NT2/D1 (cell line): Measurements from ENCODE around the gene KCNH1.
"Not testable (repeated sequence)": the region's sequence is repeated elsewhere in the genome, so short reads cannot be mapped to it uniquely, and the experiment has no call there.

Experiments
- DNase-seq: peaks from one replicate; pipeline ENCODE4 v3.0.0-alpha.2; 2011; ENCODE audit warnings: low read depth, low spot score
- H3K27me3 ChIP-seq: 2 replicates; pipeline ENCODE4 v1.6.0; 2011; ENCODE audit warnings: mild to moderate bottlenecking; ENCODE audit not compliant: insufficient read length, insufficient read depth
- H3K36me3 ChIP-seq: 2 replicates; pipeline ENCODE4 v1.6.1; 2011; ENCODE audit warnings: mild to moderate bottlenecking, low read length, mixed read lengths; ENCODE audit not compliant: insufficient read depth, insufficient read length
- H3K4me1 ChIP-seq: 2 replicates; pipeline ENCODE4 v1.5.1; 2011; ENCODE audit not compliant: insufficient read depth, insufficient read length
- H3K4me3 ChIP-seq: 2 replicates; pipeline ENCODE4 v1.5.1; 2011; ENCODE audit warnings: low read depth; ENCODE audit not compliant: insufficient read length
- H3K9ac ChIP-seq: 2 replicates; pipeline ENCODE4 v1.6.0; 2011; ENCODE audit warnings: low read depth; ENCODE audit not compliant: insufficient read length
- H3K9me3 ChIP-seq: 2 replicates; pipeline ENCODE4 v1.5.1; 2011; ENCODE audit warnings: mild to moderate bottlenecking, low read length; ENCODE audit not compliant: insufficient read depth
- SUZ12 ChIP-seq: IDR thresholded peaks from 2 replicates; pipeline ENCODE4 v1.6.1; 2011; ENCODE audit not compliant: insufficient read length, insufficient read depth; ENCODE audit errors: extremely low read depth
- YY1 ChIP-seq: IDR thresholded peaks from 2 replicates; pipeline ENCODE4 v1.6.1; 2011; ENCODE audit not compliant: insufficient read length, insufficient read depth
- ZNF274 ChIP-seq: IDR thresholded peaks from 2 replicates; pipeline ENCODE4 v1.6.1; 2011; ENCODE audit warnings: mild to moderate bottlenecking, low read depth, low read length

The KCNH1 gene

DNA sequence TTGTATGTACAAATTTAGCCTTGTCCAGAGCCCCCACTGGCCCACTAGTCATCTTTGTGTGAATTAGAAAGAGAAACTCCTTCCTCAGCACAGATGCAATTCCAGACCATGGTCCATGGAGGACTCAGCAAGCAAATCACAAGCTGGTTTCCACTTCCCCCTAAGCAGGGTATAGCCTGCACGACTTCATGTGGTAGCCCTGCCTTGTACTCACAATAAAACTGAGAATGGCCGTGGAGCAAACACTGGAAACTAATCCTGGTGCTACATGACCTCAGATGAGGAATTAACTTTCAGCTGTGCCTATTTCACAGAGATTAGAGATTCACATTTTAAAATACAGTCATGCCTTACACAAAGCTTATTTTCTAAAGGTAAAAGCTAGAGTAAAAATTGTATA is 32.5 kb downstream of the KCNH1 start:
- TF ChIP-seq ZNF274 (no peak), SUZ12 (no peak)
- no peaks in the 10 kb centered on the region for H3K9me3 ChIP-seq
- peaks cover 2% of the 10 kb centered on the region for H3K4me1 ChIP-seq
- H3K36me3 ChIP-seq = no peaks in the 10 kb centered on the region
- no peak overlapping the region for H3K4me3 ChIP-seq
- H3K27me3 ChIP-seq = no peaks in the 10 kb centered on the region
- no peak overlapping the region for H3K9ac ChIP-seq
- no peak for DNase-seq

DNA sequence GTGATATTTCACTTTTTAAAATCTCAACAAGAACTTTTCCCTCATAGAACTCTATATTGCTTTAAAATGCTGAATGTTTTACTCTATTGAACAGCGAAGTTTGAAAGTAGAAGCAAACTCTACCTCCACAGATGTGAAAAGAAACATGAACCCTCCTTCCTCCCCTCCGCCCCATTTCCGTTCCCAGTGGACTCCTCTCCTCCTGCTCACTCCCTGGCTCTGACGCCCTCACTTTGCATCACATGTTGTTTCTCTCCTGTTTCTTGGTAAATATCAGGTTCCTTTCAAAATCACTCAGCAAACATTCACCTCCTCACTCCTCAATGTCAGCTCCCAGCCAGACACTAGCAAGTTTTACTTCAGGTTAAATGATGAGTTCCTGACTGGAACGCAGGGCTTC is 34.6 kb downstream of the KCNH1 start:
- no peak overlapping the region for H3K9ac ChIP-seq
- H3K4me3 ChIP-seq = no peak overlapping the region
- H3K9me3 ChIP-seq = no peaks in the 10 kb centered on the region
- peaks cover 2% of the 10 kb centered on the region for H3K4me1 ChIP-seq
- no peaks in the 10 kb centered on the region for H3K27me3 ChIP-seq
- no peak for DNase-seq
- H3K36me3 ChIP-seq = no peaks in the 10 kb centered on the region
- TF ChIP-seq ZNF274 (no peak), SUZ12 (no peak), YY1 (no peak)

DNA sequence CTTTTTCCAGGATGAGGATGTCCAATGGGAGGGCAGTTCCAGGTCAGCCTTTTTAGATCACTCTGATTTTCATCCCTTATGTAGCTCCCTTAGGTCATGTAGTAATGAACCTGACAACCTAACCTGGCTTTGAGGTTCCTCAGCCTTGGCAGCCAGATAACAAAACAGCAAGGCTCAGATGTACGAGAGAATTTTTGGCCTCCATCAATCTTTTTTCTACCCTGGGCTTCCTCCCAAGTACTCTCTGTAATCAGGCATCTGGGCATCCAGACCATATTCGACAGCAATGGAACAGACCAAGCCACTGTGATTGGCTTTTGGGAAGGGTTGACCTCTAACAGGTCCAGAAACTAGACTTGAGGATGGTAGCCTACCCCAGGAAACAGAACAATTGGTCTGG is 38.6 kb downstream of the KCNH1 start:
- Histone ChIP-seq H3K4me3 (no peak overlapping the region), H3K9me3 (no peaks in the 10 kb centered on the region), H3K9ac (no peak overlapping the region), H3K4me1 (peaks cover 2% of the 10 kb centered on the region), H3K27me3 (no peaks in the 10 kb centered on the region), H3K36me3 (no peaks in the 10 kb centered on the region)
- DNase-seq = no peak
- TF ChIP-seq YY1 = no peak
- no peak for TF ChIP-seq ZNF274
- TF ChIP-seq SUZ12 = no peak

DNA sequence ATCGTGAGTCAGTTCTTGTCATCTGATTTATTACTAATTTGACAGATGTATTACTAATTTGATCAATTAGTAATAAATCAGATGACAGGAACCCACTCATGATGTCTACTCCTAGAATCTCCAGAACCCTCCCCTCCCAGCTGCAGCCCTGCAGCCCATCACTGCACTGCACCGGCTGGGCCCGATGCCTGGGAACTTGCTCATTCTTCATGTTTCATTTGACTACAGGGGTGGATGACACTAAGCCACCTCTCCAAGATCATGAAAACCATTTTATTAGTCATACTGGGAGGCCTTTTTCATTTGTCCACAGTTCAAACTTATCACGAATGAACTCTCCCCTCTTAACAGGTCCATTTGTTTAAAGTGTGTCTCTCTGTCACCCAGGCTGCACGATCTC is 41.0 kb downstream of the KCNH1 start:
- no peak for TF ChIP-seq ZNF274
- TF ChIP-seq SUZ12 = no peak
- no peak for TF ChIP-seq YY1
- no peak for DNase-seq
- no peaks in the 10 kb centered on the region for H3K4me1 ChIP-seq
- H3K9ac ChIP-seq = no peak overlapping the region
- H3K9me3 ChIP-seq = no peaks in the 10 kb centered on the region
- H3K36me3 ChIP-seq = no peaks in the 10 kb centered on the region
- H3K4me3 ChIP-seq = no peak overlapping the region
- no peaks in the 10 kb centered on the region for H3K27me3 ChIP-seq

DNA sequence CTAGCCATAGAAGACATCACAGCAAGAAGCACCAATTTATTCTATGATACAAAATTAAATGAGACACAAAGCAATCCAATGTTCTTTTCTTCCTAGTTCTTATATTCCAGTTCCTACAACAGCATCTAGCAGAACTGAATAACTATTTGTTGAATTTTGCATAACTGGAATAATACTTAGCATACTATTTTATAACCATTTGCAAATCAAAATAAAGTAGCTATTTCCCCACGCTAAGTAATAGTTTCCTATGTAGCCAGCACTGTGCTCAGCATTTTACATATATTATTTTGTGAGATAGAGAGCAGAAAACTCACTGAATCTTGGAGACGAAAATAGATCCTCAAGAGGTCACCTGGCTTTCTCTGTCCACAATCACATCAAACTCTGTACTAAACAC is 42.1 kb downstream of the KCNH1 start:
- no peak for DNase-seq
- Histone ChIP-seq H3K4me1 (no peaks in the 10 kb centered on the region), H3K9ac (no peak overlapping the region), H3K27me3 (no peaks in the 10 kb centered on the region), H3K9me3 (no peaks in the 10 kb centered on the region), H3K4me3 (no peak overlapping the region), H3K36me3 (no peaks in the 10 kb centered on the region)
- no peak for TF ChIP-seq YY1
- no peak for TF ChIP-seq SUZ12

DNA sequence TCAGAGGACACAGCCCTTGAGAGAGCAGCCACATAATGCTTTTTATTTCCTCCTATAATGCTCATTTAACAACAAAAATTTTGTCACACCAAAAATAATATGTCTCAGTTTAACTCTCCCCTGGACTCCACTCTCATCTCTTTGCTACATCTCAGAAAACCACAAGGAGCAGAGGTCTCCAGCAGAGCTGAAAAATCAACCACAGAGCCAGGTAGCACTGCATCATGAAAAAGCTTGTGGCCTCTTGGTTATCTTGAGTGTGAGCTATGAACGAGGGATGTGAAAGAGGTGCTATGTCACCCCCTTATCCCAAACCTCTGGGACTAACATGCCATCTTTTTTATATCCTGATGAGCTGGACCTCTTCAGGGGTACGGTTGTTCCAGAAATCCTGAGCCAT is 44.4 kb downstream of the KCNH1 start:
- Histone ChIP-seq H3K9ac (no peak overlapping the region), H3K4me1 (no peaks in the 10 kb centered on the region), H3K9me3 (no peaks in the 10 kb centered on the region), H3K36me3 (no peaks in the 10 kb centered on the region), H3K27me3 (no peaks in the 10 kb centered on the region), H3K4me3 (no peak overlapping the region)
- TF ChIP-seq YY1 (no peak), ZNF274 (no peak), SUZ12 (no peak)
- DNase-seq = no peak

DNA sequence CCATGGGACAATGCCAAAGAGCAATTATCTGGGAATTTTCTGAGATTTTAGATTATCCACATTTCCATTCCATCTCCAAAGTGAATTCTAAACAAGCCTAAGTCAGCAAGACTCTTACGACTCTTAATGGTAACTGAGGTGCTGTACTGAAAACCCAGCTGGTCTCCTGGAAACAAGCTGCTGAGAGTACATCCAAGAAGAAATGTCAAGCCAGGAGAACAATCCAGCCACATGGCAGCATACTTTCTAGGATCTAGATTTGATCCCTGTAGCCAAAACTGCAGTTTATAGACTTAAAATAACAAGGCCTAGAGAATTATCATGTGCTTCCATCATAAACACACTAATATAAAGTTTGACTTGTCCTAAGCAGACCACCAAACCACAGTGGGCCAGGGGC is 45.8 kb downstream of the KCNH1 start:
- DNase-seq = no peak
- Histone ChIP-seq H3K9me3 (no peaks in the 10 kb centered on the region), H3K4me1 (peaks cover 1% of the 10 kb centered on the region), H3K9ac (no peak overlapping the region), H3K4me3 (no peak overlapping the region), H3K27me3 (no peaks in the 10 kb centered on the region), H3K36me3 (no peaks in the 10 kb centered on the region)
- TF ChIP-seq ZNF274 (no peak), SUZ12 (no peak), YY1 (no peak)

DNA sequence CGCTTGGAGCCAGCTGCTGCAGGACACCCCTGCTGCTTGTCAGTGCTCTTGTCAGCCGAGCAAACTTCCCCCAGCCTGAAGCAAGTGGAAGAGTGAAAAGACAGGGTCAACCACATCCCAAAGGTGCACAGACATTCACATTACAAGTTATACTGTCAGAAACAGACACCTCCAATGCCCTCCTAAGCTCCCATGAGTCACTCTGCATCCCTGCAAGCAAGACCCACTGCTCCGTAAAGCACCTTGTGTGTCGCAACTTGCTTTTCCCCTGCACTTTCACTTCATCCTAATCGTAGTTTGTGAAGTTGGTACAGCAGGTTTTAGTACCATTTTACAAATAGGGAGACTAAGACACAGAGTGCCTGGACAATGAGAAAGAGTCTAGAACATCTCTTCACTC is 51.1 kb downstream of the KCNH1 start:
- no peaks in the 10 kb centered on the region for H3K27me3 ChIP-seq

DNA sequence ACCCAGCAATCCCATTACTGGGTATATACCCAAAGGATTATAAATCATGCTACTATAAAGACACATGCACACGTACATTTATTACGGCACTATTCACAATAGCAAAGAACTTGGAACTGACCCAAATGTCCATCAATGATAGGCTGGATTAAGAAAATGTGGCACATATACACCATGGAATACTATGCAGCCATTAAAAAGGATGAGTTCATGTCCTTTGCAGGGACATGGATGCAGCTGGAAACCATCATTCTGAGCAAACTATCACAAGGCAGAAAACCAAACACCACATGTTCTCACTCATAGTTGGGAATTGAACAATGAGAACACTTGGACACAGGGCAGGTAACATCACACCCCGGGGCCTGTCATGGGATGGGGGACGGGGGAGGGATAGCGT is 52.5 kb downstream of the KCNH1 start:
- H3K36me3 ChIP-seq, H3K9me3 ChIP-seq, DNase-seq, H3K4me3 ChIP-seq, H3K27me3 ChIP-seq, H3K4me1 ChIP-seq, H3K9ac ChIP-seq: not testable (repeated sequence)

More for the DNA sequence above, 51.1 kb downstream of the KCNH1 start:
- no peak for DNase-seq
- no peak overlapping the region for H3K4me3 ChIP-seq
- no peaks in the 10 kb centered on the region for H3K36me3 ChIP-seq
- no peak overlapping the region for H3K9ac ChIP-seq
- H3K4me1 ChIP-seq = peaks cover 3% of the 10 kb centered on the region
- H3K9me3 ChIP-seq = no peaks in the 10 kb centered on the region
- TF ChIP-seq ZNF274 = no peak
- no peak for TF ChIP-seq SUZ12
- no peak for TF ChIP-seq YY1
